ENCODE results near the gene ARMC5. TPM values are rescaled to one million over a fixed set of nuclear protein-coding genes. Genes with fewer than 3 reads are reported as not detected.

The ARMC5 gene
- total RNA-seq, 2 donors from 2014 or later: 10.0 to 20.3 TPM

- Histone ChIP-seq H3K27me3 (replicated peaks; ENCODE audit: insufficient read depth) (no peaks in the 10 kb centered on the region), H3K4me3 (peak overlapping the region; percentile 34 to 36), H3K36me3 (peaks cover 0 to 5% of the 10 kb centered on the region in 2 donors), H3K4me1 (replicated peaks) (no peaks in the 10 kb centered on the region), H3K9me3 (no peaks in the 10 kb centered on the region), H3K27ac (no peak overlapping the region)
- intact Hi-C loops (cut with DNase I): no loop called here
- WGBS: 12% methylated on average over 40 of the region's 48 CpGs
- no peak for TF ChIP-seq POLR2A (IDR thresholded peaks at IDR 0.05)
- no peak for TF ChIP-seq CTCF (IDR thresholded peaks at IDR 0.05)
- TF ChIP-seq POLR2AphosphoS5 (IDR thresholded peaks at IDR 0.05): no peak
- no peak for DNase-seq (ENCODE audit: low spot score)
Measured at GRCh38 chr16:31487071-31487719, 27.9 kb downstream of the ARMC5 start.

- peaks cover 0 to 11% of the 10 kb centered on the region in 2 donors for H3K36me3 ChIP-seq
- no peaks in the 10 kb centered on the region for H3K4me1 ChIP-seq (replicated peaks)
- no peaks in the 10 kb centered on the region for H3K27me3 ChIP-seq (replicated peaks; ENCODE audit: insufficient read depth)
- H3K4me3 ChIP-seq: peak overlapping the region; percentile 34 to 36
- DNase-seq (ENCODE audit: low spot score): peak; percentile 39
- WGBS: 2% methylated on average over 59 of the region's 60 CpGs
- TF ChIP-seq POLR2AphosphoS5 (IDR thresholded peaks at IDR 0.05): peak; percentile 12
- no peak for TF ChIP-seq CTCF (IDR thresholded peaks at IDR 0.05)
- intact Hi-C loops (cut with DNase I): no loop called here
- no peaks in the 10 kb centered on the region for H3K9me3 ChIP-seq
- no peak overlapping the region for H3K27ac ChIP-seq
Measured at GRCh38 chr16:31487720-31488467, 28.6 kb downstream of the ARMC5 start.

GRCh38 chr16:31488468-31489297 lies 29.4 kb downstream of the ARMC5 start:
- TF ChIP-seq POLR2AphosphoS5 (IDR thresholded peaks at IDR 0.05) (no peak), CTCF (IDR thresholded peaks at IDR 0.05) (no peak), POLR2A (IDR thresholded peaks at IDR 0.05) (no peak)
- Histone ChIP-seq H3K27me3 (replicated peaks; ENCODE audit: insufficient read depth) (no peaks in the 10 kb centered on the region), H3K36me3 (peaks cover under 1 to 11% of the 10 kb centered on the region in 2 donors), H3K4me3 (peak overlapping the region; percentile 34 to 36), H3K9me3 (no peaks in the 10 kb centered on the region), H3K4me1 (replicated peaks) (no peaks in the 10 kb centered on the region), H3K27ac (no peak overlapping the region)
- WGBS: 36% methylated on average over 65 of the region's 77 CpGs
- intact Hi-C loops (cut with DNase I): no loop called here
- no peak for DNase-seq (ENCODE audit: low spot score)

- intact Hi-C loops (cut with DNase I): no loop called here
- WGBS: 75% methylated on average over 7 of the region's 7 CpGs
- DNase-seq (ENCODE audit: low spot score): no peak
- TF ChIP-seq CTCF (IDR thresholded peaks at IDR 0.05): no peak
- no peak for TF ChIP-seq POLR2A (IDR thresholded peaks at IDR 0.05)
- TF ChIP-seq POLR2AphosphoS5 (IDR thresholded peaks at IDR 0.05): no peak
- H3K27ac ChIP-seq: no peak overlapping the region
- H3K36me3 ChIP-seq: peaks cover 3 to 11% of the 10 kb centered on the region in 2 donors
- H3K4me1 ChIP-seq (replicated peaks): no peaks in the 10 kb centered on the region
- no peaks in the 10 kb centered on the region for H3K9me3 ChIP-seq
- H3K27me3 ChIP-seq (replicated peaks; ENCODE audit: insufficient read depth): no peaks in the 10 kb centered on the region
- H3K4me3 ChIP-seq: no peak overlapping the region
Measured at GRCh38 chr16:31489298-31489564, 29.9 kb downstream of the ARMC5 start.
